GM12865 (cell line): ENCODE results near the gene PCDHB4.
"Not testable (repeated sequence)": the region's sequence is repeated elsewhere in the genome, so short reads cannot be mapped to it uniquely, and the experiment has no call there.

ENCODE experiments used
- DNase-seq: peaks from one replicate; pipeline ENCODE4 v3.0.0; 2010; ENCODE audit warnings: low read depth
- H3K4me3 ChIP-seq: 2 replicates; pipeline ENCODE4 v1.5.1; 2011; ENCODE audit warnings: mild to moderate bottlenecking, low read depth, low read length, control low read depth
- TF ChIP-seq, protein P1 (sequence below): IDR thresholded peaks from 2 replicates; pipeline ENCODE4 v1.5.1; 2011; ENCODE audit warnings: low read length, control low read depth, low read depth, inconsistent platforms; ENCODE audit not compliant: insufficient read depth; ENCODE audit errors: missing control alignments

PCDHB4 gene

DNA sequence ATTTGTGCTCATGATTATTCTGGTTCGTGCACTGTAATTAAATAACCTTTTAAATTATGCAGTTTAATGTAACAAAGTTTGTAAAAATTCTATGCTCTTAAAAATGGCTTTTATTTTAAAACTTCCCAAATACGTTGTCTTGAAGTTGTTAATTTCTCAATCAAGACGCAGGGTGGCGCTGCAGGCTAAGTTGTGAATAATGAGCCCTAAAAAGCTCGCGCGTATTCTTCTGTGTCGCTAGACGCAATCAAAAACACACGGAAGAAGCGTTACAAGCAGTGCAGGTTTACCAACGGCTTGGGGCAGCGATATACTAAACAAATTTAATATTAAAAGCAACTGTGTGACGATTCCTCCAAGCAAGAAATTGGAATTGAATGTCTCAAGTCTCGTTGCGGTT is at the start of gene PCDHB4:
PCDHB4 (plus strand) TSS at position 256 of the 400 bp plus-strand sequence. CDS start 181 bp downstream, outside the sequence.
- no peak within 1 kb of the TSS for H3K4me3 ChIP-seq
- TF ChIP-seq, protein P1, sequence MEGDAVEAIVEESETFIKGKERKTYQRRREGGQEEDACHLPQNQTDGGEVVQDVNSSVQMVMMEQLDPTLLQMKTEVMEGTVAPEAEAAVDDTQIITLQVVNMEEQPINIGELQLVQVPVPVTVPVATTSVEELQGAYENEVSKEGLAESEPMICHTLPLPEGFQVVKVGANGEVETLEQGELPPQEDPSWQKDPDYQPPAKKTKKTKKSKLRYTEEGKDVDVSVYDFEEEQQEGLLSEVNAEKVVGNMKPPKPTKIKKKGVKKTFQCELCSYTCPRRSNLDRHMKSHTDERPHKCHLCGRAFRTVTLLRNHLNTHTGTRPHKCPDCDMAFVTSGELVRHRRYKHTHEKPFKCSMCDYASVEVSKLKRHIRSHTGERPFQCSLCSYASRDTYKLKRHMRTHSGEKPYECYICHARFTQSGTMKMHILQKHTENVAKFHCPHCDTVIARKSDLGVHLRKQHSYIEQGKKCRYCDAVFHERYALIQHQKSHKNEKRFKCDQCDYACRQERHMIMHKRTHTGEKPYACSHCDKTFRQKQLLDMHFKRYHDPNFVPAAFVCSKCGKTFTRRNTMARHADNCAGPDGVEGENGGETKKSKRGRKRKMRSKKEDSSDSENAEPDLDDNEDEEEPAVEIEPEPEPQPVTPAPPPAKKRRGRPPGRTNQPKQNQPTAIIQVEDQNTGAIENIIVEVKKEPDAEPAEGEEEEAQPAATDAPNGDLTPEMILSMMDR = no peak
- DNase-seq = no peak

DNA sequence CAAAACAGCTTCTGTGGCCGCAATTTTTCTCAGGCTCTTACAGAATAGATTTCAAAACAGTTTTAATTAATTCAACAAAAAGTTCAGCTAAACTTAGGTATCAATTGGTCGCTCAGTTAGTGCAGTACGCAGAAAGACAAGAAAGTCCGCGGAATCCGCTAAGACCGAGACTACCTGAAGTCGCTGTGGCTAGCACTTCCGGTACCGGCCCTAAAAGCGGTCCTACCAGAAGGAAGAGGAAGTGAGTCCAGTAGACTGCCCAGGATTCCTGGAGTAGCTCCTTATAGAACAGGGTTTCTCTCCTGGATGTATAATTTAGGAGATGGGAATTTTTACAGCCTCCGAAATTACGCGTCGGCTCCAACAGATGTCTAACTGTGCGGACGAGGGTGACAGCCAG is 43.8 kb upstream of the PCDHB4 start:
- TF ChIP-seq, protein P1 = no peak
- H3K4me3 ChIP-seq = no peak overlapping the region
- DNase-seq = no peak

DNA sequence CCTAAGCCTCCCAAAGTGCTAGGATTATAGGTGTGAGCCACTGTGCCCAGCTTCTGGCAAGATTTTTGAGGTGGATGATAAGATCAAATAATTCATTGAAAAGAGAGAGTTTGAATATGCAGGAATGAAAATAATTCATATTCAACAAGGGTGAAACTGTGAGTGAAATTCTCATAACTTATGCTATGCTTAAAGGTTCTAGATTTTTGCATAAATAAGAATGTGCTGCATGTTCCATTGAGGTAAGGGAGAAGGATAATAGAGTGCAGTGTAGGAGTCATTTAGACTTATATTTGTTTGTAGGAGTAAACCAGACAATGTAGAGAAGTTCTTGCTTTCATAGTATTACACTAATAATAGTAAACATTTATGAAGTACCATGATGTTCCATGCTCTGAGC is 39.4 kb upstream of the PCDHB4 start:
- TF ChIP-seq, protein P1 = no peak
- H3K4me3 ChIP-seq = no peak overlapping the region
- DNase-seq = no peak

DNA sequence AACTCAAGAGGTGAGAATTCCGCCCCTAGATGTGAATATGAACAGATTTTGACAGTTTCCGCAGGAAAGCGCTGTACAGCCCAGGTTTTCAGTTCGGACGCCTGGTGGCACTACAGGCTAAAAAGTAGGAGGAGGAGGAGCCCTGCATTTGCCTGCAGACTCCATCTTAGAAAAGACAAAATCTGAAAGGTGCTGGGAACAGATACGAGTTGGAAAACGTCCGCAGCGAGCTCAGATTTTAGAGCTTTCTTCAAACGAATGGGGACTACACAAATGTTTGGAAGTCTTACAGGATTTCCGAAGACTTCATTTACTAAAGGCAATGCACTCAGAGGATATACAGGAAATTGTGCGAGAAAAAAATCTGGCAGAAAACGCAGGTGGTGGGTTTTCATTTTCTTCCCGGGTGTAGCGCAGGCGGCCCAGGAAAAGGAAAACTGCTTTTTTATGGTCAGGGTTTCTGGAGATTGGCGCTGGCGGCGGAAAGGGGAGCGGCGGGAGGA is 37.1 kb upstream of the PCDHB4 start:
- TF ChIP-seq, protein P1 = no peak
- peak; percentile 12 for DNase-seq
- H3K4me3 ChIP-seq = no peak overlapping the region

DNA sequence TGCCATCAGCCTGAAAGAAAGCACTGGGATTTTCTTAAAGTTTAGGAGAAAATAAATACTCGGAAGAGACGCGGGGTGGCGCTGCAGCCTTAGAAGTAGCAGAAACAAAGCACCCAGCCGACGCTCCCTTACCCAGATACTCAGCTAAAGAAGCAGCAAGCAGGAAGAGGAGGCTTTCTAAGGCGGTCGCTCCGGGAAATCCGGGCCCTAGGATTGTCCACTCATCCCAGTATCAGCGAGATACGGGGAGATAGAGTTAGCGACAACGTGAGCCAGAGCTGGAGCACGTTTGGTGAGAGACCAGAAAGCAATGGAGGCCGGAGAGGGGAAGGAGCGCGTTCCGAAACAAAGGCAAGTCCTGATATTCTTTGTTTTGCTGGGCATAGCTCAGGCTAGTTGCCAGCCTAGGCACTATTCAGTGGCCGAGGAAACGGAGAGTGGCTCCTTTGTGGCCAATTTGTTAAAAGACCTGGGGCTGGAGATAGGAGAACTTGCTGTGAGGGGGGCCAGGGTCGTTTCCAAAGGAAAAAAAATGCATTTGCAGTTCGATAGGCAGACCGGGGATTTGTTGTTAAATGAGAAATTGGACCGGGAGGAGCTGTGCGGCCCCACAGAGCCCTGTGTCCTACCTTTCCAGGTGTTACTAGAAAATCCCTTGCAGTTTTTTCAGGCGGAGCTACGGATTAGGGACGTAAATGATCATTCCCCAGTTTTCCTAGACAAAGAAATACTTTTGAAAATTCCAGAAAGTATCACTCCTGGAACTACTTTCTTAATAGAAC is 26.9 kb upstream of the PCDHB4 start, which contains the start of gene PCDHB2:
PCDHB2 (plus strand) TSS at position 135 of the 782 bp plus-strand sequence; CDS start at position 311, 176 bp downstream.
- TF ChIP-seq, protein P1 = no peak
- no peak for DNase-seq
- H3K4me3 ChIP-seq = no peak within 1 kb of the TSS

DNA sequence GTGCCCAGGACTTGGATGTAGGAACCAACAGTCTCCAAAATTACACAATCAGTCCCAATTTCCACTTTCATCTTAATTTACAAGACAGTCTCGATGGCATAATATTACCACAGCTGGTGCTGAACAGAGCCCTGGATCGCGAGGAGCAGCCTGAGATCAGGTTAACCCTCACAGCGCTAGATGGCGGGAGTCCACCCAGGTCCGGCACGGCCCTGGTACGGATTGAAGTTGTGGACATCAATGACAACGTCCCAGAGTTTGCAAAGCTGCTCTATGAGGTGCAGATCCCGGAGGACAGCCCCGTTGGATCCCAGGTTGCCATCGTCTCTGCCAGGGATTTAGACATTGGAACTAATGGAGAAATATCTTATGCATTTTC is 26.4 kb upstream of the PCDHB4 start:
- no peak for DNase-seq
- TF ChIP-seq, protein P1 = no peak
- H3K4me3 ChIP-seq = no peak overlapping the region

DNA sequence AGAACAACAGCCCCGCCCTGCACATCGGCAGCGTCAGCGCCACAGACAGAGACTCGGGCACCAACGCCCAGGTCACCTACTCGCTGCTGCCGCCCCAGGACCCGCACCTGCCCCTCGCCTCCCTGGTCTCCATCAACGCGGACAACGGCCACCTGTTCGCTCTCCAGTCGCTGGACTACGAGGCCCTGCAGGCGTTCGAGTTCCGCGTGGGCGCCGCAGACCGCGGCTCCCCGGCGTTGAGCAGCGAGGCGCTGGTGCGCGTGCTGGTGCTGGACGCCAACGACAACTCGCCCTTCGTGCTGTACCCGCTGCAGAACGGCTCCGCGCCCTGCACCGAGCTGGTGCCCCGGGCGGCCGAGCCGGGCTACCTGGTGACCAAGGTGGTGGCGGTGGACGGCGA is 25.4 kb upstream of the PCDHB4 start:
- not testable (repeated sequence) for DNase-seq, H3K4me3 ChIP-seq

DNA sequence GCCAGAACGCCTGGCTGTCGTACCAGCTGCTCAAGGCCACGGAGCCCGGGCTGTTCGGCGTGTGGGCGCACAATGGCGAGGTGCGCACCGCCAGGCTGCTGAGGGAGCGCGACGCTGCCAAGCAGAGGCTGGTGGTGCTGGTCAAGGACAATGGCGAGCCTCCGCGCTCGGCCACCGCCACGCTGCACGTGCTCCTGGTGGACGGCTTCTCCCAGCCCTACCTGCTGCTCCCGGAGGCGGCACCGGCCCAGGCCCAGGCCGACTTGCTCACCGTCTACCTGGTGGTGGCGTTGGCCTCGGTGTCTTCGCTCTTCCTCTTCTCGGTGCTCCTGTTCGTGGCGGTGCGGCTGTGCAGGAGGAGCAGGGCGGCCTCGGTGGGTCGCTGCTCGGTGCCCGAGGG is 25.0 kb upstream of the PCDHB4 start:
- DNase-seq, H3K4me3 ChIP-seq: not testable (repeated sequence)
